WTC11 (cell line): ENCODE data around the gene TCF12. TPM values are rescaled to one million over a fixed set of nuclear protein-coding genes. Genes with fewer than 3 reads are reported as not detected.

Experiments used
- ATAC-seq: fragments of 200-7000 bp; cut with Tn5 transposase; 2 replicates; pipeline ENCODE4 v1.10.0; 2021; ENCODE audit warnings: mild to moderate bottlenecking, moderate library complexity
- CTCF ChIA-PET: fragments of 300-600 bp; sonication (Branson Sonifier 250); formaldehyde crosslinking; loops from one replicate; lab custom pipeline; 2021; ENCODE audit warnings: antibody characterized with exemption; lab: Charles Lee
- POLR2A ChIA-PET: fragments of 350-600 bp; sonication (Branson Sonifier 250); formaldehyde crosslinking; loops from one replicate; lab custom pipeline; 2021; ENCODE audit warnings: antibody characterized with exemption; lab: Charles Lee
- DNase-seq: peaks from one replicate; pipeline ENCODE4 v3.0.0; 2021; ENCODE audit warnings: low spot score
- H3K27ac Mint-ChIP-seq: 2 replicates; pipeline ENCODE4 v1.8.0; 2021; ENCODE audit warnings: mixed read lengths
- H3K27me3 Mint-ChIP-seq: 2 replicates; pipeline ENCODE4 v1.8.0; 2021; ENCODE audit warnings: low read depth, mild to moderate bottlenecking, moderate library complexity, mixed read lengths
- H3K36me3 Mint-ChIP-seq: 2 replicates; pipeline ENCODE4 v1.8.0; 2021; ENCODE audit warnings: mixed read lengths
- H3K4me1 Mint-ChIP-seq: 2 replicates; pipeline ENCODE4 v1.8.0; 2022; ENCODE audit warnings: mixed read lengths
- H3K4me3 Mint-ChIP-seq: 2 replicates; pipeline ENCODE4 v1.8.0; 2021; ENCODE audit warnings: mild to moderate bottlenecking, moderate library complexity, mixed read lengths
- H3K9me3 Mint-ChIP-seq: 2 replicates; pipeline ENCODE4 v1.8.0; 2021; ENCODE audit warnings: mixed read lengths
- AR ChIP-seq: fragments of 250-450 bp; sonication (Bioruptor Pico); IDR thresholded peaks from 2 replicates; pipeline ENCODE4 v1.9.0; 2021; ENCODE audit warnings: mild to moderate bottlenecking
- ATF1 ChIP-seq: sonication (generic); formaldehyde crosslinking; IDR thresholded peaks from 2 replicates; pipeline ENCODE4 v1.8.1; 2023; ENCODE audit warnings: mild to moderate bottlenecking, moderate library complexity, missing genetic modification reagents
- CBFB ChIP-seq: sonication (generic); formaldehyde crosslinking; IDR thresholded peaks from 2 replicates; pipeline ENCODE4 v1.8.1; 2022; ENCODE audit warnings: mild to moderate bottlenecking, low read depth, missing genetic modification reagents
- CTCF ChIP-seq: fragments of 200-600 bp; IDR thresholded peaks from 2 replicates; pipeline ENCODE4 v1.8.0; 2022; ENCODE audit warnings: antibody characterized with exemption
- E2F1 ChIP-seq: sonication (generic); formaldehyde crosslinking; IDR thresholded peaks from 2 replicates; pipeline ENCODE4 v1.8.0; 2022; ENCODE audit warnings: mild to moderate bottlenecking, missing genetic modification reagents
- E2F4 ChIP-seq: sonication (generic); formaldehyde crosslinking; IDR thresholded peaks from 2 replicates; pipeline ENCODE4 v1.8.1; 2022; ENCODE audit warnings: low read depth, mild to moderate bottlenecking, moderate library complexity, missing genetic modification reagents, borderline replicate concordance
- ESRRA ChIP-seq: sonication (generic); formaldehyde crosslinking; IDR thresholded peaks from 2 replicates; pipeline ENCODE4 v1.8.1; 2022; ENCODE audit warnings: mild to moderate bottlenecking, missing genetic modification reagents, borderline replicate concordance
- FOXJ3 ChIP-seq: sonication (generic); formaldehyde crosslinking; IDR thresholded peaks from 2 replicates; pipeline ENCODE4 v1.9.0; 2021; ENCODE audit warnings: missing genetic modification reagents, mild to moderate bottlenecking, borderline replicate concordance
- FOXK1 ChIP-seq: sonication (generic); formaldehyde crosslinking; IDR thresholded peaks from 2 replicates; pipeline ENCODE4 v1.8.0; 2022; ENCODE audit warnings: mild to moderate bottlenecking, moderate library complexity, missing genetic modification reagents
- FOXP1 ChIP-seq: sonication (generic); formaldehyde crosslinking; IDR thresholded peaks from 2 replicates; pipeline ENCODE4 v1.8.0; 2022; ENCODE audit warnings: missing genetic modification reagents, mild to moderate bottlenecking, moderate library complexity, borderline replicate concordance
- GABPB1 ChIP-seq: sonication (generic); formaldehyde crosslinking; IDR thresholded peaks from 2 replicates; pipeline ENCODE4 v1.8.1; 2023; ENCODE audit warnings: mild to moderate bottlenecking, missing genetic modification reagents
- GTF2I ChIP-seq: fragments of 250-450 bp; sonication (Bioruptor Pico); conservative IDR thresholded peaks from 2 replicates; pipeline ENCODE4 v1.4.0; 2021; ENCODE audit warnings: mild to moderate bottlenecking
- JAZF1 ChIP-seq: fragments of 250-450 bp; sonication (Bioruptor Pico); IDR thresholded peaks from 2 replicates; pipeline ENCODE4 v1.9.0; 2021; ENCODE audit warnings: moderate library complexity, mild to moderate bottlenecking, inconsistent platforms
- KAT7 ChIP-seq: sonication (generic); formaldehyde crosslinking; IDR thresholded peaks from 2 replicates; pipeline ENCODE4 v1.8.1; 2023; ENCODE audit warnings: missing genetic modification reagents, mild to moderate bottlenecking, borderline replicate concordance
- MXD4 ChIP-seq: fragments of 250-450 bp; sonication (Bioruptor Pico); IDR thresholded peaks from 2 replicates; pipeline ENCODE4 v1.8.0; 2021; ENCODE audit warnings: mild to moderate bottlenecking, moderate library complexity, borderline replicate concordance
- NFATC4 ChIP-seq: fragments of 250-450 bp; sonication (Bioruptor Pico); IDR thresholded peaks from 2 replicates; pipeline ENCODE4 v1.9.0; 2021; ENCODE audit warnings: mild to moderate bottlenecking
- NFE2L1 ChIP-seq: sonication (generic); formaldehyde crosslinking; IDR thresholded peaks from 2 replicates; pipeline ENCODE4 v1.8.1; 2023; ENCODE audit warnings: missing genetic modification reagents
- NFYB ChIP-seq: sonication (generic); formaldehyde crosslinking; conservative IDR thresholded peaks from 2 replicates; pipeline ENCODE4 v1.8.0; 2022; ENCODE audit warnings: low read depth, missing genetic modification reagents
- RELA ChIP-seq: sonication (generic); formaldehyde crosslinking; IDR thresholded peaks from 2 replicates; pipeline ENCODE4 v1.8.1; 2022; ENCODE audit warnings: missing genetic modification reagents, mild to moderate bottlenecking, borderline replicate concordance
- SMAD4 ChIP-seq: sonication (generic); formaldehyde crosslinking; IDR thresholded peaks from 2 replicates; pipeline ENCODE4 v1.8.0; 2022; ENCODE audit warnings: mild to moderate bottlenecking, missing genetic modification reagents
- STAT6 ChIP-seq: sonication (generic); formaldehyde crosslinking; conservative IDR thresholded peaks from 2 replicates; pipeline ENCODE4 v1.8.1; 2023; ENCODE audit warnings: mild to moderate bottlenecking, low read depth, missing genetic modification reagents, moderate library complexity
- TCF7 ChIP-seq: sonication (generic); formaldehyde crosslinking; IDR thresholded peaks from 2 replicates; pipeline ENCODE4 v1.8.0; 2022; ENCODE audit warnings: mild to moderate bottlenecking, low read depth, missing genetic modification reagents, moderate library complexity
- ZNF232 ChIP-seq: sonication (generic); formaldehyde crosslinking; IDR thresholded peaks from 2 replicates; pipeline ENCODE4 v1.8.0; 2022; ENCODE audit warnings: mild to moderate bottlenecking, missing genetic modification reagents
- ZNF512 ChIP-seq: sonication (generic); formaldehyde crosslinking; IDR thresholded peaks from 2 replicates; pipeline ENCODE4 v1.8.1; 2022; ENCODE audit warnings: missing genetic modification reagents, borderline replicate concordance
- total RNA-seq: library from RNA; stranded (reverse); gene quantifications from 3 replicates; pipeline ENCODE4 v1.2.3, GENCODE V29; 2021

TCF12 gene
- total RNA-seq, 1 experiment from 2014 or later: 73.2 TPM

- no peaks in the 10 kb centered on the region for H3K27me3 Mint-ChIP-seq
- no peak for ATAC-seq
- CTCF ChIA-PET: interaction anchor here (2.9 kb wide), 1 partner anchor 8 kb away, joined by 19 read pairs; no protein-coding TSS in a partner anchor
These were observed 379.8 kb downstream of the TCF12 start for GRCh38 chr15:57298204-57298603.

DNA sequence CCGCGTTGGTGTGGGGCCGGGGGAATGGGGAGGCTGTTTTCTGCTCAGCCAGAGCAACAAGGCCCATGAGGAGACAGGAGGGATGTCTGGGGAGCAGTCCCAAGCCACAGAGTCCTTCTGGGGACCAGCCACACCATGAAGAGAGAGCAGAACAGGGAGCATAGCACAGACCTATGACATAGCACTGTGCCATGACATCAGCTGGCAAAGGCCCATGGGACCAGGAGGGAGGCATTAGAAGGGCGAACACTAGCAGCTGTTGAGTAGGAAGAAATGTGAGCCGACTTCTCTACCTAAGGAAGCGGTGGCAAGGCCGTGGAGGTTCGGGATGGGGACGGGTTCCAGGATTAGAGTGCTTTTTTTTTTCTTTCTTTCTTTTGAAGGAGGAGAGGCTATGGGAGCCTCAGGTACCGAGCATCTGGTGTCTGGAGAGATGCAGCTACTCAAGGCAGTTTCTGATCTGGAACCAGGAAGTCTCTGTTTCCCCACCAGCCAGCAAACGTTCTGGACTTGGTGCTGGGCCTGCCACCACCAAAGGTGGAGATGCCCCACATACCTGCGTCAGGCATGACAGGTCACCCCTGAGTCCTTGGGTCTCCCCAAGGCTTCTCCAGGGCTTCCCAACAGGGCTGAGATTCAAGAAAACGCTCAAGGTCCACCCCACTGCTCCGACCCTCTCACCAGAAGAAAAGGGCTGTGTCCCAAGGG lies 380.6 kb downstream of the TCF12 start:
- ChIA-PET POLR2A (no interaction called here), CTCF (no interaction called here)
- no peaks in the 10 kb centered on the region for H3K27me3 Mint-ChIP-seq
- DNase-seq: no peak
- no peaks in the 10 kb centered on the region for H3K9me3 Mint-ChIP-seq
- peaks cover 35% of the 10 kb centered on the region for H3K4me1 Mint-ChIP-seq
- no peak overlapping the region for H3K4me3 Mint-ChIP-seq
- ATAC-seq: no peak
- H3K27ac Mint-ChIP-seq: peak overlapping the region; percentile 39; the same call in 1 of the 2 replicates
- no peaks in the 10 kb centered on the region for H3K36me3 Mint-ChIP-seq
- no peak for TF ChIP-seq AR (CRISPR knock-in tag)
- no peak for TF ChIP-seq NFE2L1 (CRISPR knock-in tag)
- no peak for TF ChIP-seq CTCF
- no peak for TF ChIP-seq CBFB (CRISPR knock-in tag)
- TF ChIP-seq ATF1: no peak
- no peak for TF ChIP-seq E2F4 (CRISPR knock-in tag)
- TF ChIP-seq NFATC4: no peak

More at GRCh38 chr15:57298204-57298603, 379.8 kb downstream of the TCF12 start:
- no peaks in the 10 kb centered on the region for H3K36me3 Mint-ChIP-seq
- H3K4me3 Mint-ChIP-seq: no peak overlapping the region
- H3K4me1 Mint-ChIP-seq: peaks cover 33% of the 10 kb centered on the region
- H3K27ac Mint-ChIP-seq: no peak overlapping the region
- POLR2A ChIA-PET: no interaction called here
- no peak for DNase-seq
- no peaks in the 10 kb centered on the region for H3K9me3 Mint-ChIP-seq
- no peak for TF ChIP-seq STAT6 (CRISPR knock-in tag)
- no peak for TF ChIP-seq RELA (CRISPR knock-in tag)
- no peak for TF ChIP-seq ATF1
- no peak for TF ChIP-seq ESRRA (CRISPR knock-in tag)
- no peak for TF ChIP-seq KAT7
- no peak for TF ChIP-seq TCF7
- TF ChIP-seq GTF2I (CRISPR knock-in tag): no peak
- TF ChIP-seq JAZF1 (CRISPR knock-in tag): no peak
- no peak for TF ChIP-seq NFYB
- no peak for TF ChIP-seq SMAD4 (CRISPR knock-in tag)
- TF ChIP-seq ZNF232: no peak
- no peak for TF ChIP-seq MXD4 (CRISPR knock-in tag)
- TF ChIP-seq FOXP1 (CRISPR knock-in tag): no peak
- TF ChIP-seq ZNF512: no peak
- no peak for TF ChIP-seq FOXK1 (CRISPR knock-in tag)
- no peak for TF ChIP-seq E2F1 (CRISPR knock-in tag)
- TF ChIP-seq GABPB1 (CRISPR knock-in tag): no peak
- TF ChIP-seq FOXJ3 (CRISPR knock-in tag): no peak
